ENCODE results near the gene PIK3R1.

DNA sequence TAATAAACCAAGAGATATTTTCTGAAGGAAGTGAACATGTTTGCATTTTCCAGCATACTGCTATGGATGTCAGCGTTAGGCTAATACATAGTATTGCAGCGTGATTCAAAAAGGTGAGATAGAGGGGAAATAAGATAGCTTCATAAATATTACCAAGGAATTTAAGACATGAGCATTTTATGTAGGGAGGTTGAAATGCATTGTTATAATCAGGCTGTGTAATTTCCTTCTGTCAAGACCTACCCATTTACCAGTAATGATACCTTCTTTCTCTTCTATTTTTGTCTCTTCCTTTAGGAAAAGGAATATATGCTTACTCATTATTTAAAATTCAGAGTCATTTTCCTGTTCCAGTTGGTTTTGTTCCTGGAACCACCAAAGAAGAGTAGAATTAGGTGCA, 33.3 kb downstream of the PIK3R1 start:
- TF ChIP-seq, protein P1, sequence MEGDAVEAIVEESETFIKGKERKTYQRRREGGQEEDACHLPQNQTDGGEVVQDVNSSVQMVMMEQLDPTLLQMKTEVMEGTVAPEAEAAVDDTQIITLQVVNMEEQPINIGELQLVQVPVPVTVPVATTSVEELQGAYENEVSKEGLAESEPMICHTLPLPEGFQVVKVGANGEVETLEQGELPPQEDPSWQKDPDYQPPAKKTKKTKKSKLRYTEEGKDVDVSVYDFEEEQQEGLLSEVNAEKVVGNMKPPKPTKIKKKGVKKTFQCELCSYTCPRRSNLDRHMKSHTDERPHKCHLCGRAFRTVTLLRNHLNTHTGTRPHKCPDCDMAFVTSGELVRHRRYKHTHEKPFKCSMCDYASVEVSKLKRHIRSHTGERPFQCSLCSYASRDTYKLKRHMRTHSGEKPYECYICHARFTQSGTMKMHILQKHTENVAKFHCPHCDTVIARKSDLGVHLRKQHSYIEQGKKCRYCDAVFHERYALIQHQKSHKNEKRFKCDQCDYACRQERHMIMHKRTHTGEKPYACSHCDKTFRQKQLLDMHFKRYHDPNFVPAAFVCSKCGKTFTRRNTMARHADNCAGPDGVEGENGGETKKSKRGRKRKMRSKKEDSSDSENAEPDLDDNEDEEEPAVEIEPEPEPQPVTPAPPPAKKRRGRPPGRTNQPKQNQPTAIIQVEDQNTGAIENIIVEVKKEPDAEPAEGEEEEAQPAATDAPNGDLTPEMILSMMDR (IDR thresholded peaks at IDR 0.05; ENCODE audit: low read depth, low read length) = no peak
- TF ChIP-seq EZH2phosphoT487 (IDR thresholded peaks at IDR 0.05; ENCODE audit: low read depth) = no peak
